Retinal pigment epithelial cell (primary cell): Measurements from ENCODE around the gene SMC6.

ENCODE experiments used
- DNase-seq: peaks from one replicate; pipeline ENCODE4 v3.0.0-alpha.2; 2010; ENCODE audit warnings: low read depth
- H3K4me3 ChIP-seq: 2 replicates; pipeline ENCODE4 v1.5.1; 2011; ENCODE audit warnings: mild to moderate bottlenecking, low read length, control low read depth, moderate library complexity
- CTCF ChIP-seq: conservative IDR thresholded peaks from 2 replicates; pipeline ENCODE4 v1.5.1; 2011; ENCODE audit warnings: low read depth, low read length, control low read depth, inconsistent platforms

The SMC6 gene

DNA sequence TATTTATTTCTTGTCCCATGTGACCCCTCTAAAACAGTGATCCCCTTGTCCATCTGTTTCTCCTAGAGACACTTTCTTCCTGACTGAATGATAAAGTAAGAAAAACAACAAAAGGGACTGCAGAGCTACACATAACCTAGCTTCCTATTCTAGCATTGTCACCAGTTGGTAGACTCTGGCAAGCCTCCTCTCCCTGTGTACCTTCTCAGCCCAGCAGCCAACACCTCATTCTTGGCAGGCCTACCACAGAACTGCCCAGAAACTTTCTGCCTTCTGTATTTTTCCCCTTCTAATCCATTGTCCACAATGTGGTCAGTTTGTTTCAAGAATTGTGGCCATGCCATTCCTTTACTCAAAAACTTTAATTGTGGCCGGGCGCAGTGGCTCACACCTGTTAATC, 13.4 kb downstream of the SMC6 start:
- no peak overlapping the region for H3K4me3 ChIP-seq
- no peak for TF ChIP-seq CTCF
- no peak for DNase-seq

- TF ChIP-seq CTCF: no peak
- no peak for DNase-seq
Observed at GRCh38 chr2:17736989-17737388, 16.6 kb downstream of the SMC6 start.

GRCh38 chr2:17735864-17736263, 17.7 kb downstream of the SMC6 start:
- DNase-seq: no peak
- no peak overlapping the region for H3K4me3 ChIP-seq
- TF ChIP-seq CTCF: no peak

More at GRCh38 chr2:17736989-17737388, 16.6 kb downstream of the SMC6 start:
- H3K4me3 ChIP-seq: no peak overlapping the region

- H3K4me3 ChIP-seq: no peak overlapping the region
- no peak for DNase-seq
- TF ChIP-seq CTCF: no peak
Observed at GRCh38 chr2:17733599-17733998, 20.0 kb downstream of the SMC6 start.

DNA sequence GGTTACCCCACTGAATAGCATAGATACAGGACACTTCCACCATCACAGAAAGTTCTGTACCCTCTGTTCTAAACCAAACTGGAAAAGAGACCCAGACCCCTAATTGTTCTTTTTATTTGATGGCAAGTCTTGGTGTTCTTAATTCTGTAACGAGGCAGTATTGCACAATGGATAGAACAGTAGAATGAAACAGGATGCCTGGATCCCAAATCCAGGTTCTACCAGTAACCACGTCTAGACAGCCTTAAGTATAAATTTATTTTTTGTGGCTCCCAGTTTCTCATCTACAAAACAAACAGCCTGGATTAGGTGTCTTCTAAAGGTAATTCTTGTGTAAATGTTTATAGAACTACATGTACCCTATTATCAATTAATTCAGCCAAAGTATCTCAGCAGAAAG, 23.7 kb downstream of the SMC6 start:
- TF ChIP-seq CTCF: no peak
- no peak overlapping the region for H3K4me3 ChIP-seq
- DNase-seq: no peak

GRCh38 chr2:17728210-17728609, 25.4 kb downstream of the SMC6 start:
- no peak for DNase-seq
- TF ChIP-seq CTCF: no peak
- H3K4me3 ChIP-seq: no peak overlapping the region

DNA sequence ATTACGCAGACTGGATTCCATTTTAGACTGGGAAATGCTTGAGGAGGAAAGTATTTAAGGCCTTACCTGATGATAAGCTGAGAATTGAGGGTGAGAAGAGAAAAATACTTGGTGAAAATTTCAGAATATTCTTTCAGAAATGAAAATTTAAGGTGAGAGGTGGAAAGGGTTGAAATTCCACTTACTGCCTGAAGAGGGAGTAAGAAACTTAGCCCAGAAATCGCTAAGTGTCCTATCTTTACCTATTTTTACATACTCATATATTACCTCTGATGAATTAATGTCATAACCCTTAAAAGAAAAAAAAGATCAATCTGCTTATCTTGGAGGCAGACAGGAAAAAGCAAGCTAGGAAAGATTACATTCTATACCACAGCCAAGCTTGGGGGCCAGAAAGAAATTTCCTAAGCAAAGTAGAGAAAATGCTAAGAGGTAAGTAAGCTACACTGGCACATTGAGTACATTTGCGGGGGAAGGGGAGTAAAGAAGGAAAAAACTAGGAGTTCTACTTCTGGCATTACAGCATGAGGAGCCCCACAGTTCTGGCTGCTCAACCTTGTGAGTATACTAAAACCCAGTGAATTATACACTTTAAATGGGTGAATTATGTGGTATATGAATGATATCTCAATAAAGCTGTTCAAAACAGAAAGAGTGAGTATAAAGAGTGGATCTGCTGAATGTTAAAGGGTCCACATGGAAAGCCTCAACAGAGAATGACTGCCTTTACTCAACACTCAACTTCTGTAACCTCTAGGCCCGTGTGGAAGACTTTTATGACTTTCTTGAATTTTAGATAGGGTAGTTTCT, 33.8 kb downstream of the SMC6 start:
- TF ChIP-seq CTCF: peak; percentile 79
- H3K4me3 ChIP-seq: no peak overlapping the region
- DNase-seq: no peak
